Gastrocnemius medialis (tissue), 4 donors: ENCODE measurements around the gene LMTK2.

Source experiments
- CTCF ChIP-seq, 5 experiments: fragments of 450-650 bp in 3 of 5; fragments of 200-600 bp in 2 of 5; sonication (generic) in 2 of 5; IDR thresholded peaks in 4 of 5; conservative IDR thresholded peaks in 1 of 5; 1 replicate in 4 of 5; 2 replicates in 1 of 5; pipeline ENCODE4 v1.5.1; 2016 to 2019; ENCODE audit warnings: antibody characterized with exemption in 5 of 5, mild to moderate bottlenecking in 3 of 5, moderate library complexity in 3 of 5
- POLR2A ChIP-seq, 2 donors: fragments of 450-650 bp; IDR thresholded peaks; one replicate each; pipeline ENCODE4 v1.6.1; 2017; ENCODE audit warnings: antibody characterized with exemption in 2 of 2, mild to moderate bottlenecking in 2 of 2, moderate library complexity in 2 of 2

- TF ChIP-seq CTCF (IDR thresholded peaks at IDR 0.05 in 4 of 5, conservative IDR thresholded peaks at IDR 0.05 in 1 of 5) (no peak), POLR2A (IDR thresholded peaks at IDR 0.05) (no peak)
Observed at GRCh38 chr7:98085674-98086073, 21.0 kb upstream of the LMTK2 start.
